Stimulated activated naive B cell treated with anti-CD40 and anti-IgM and Interleukin-4, amounts not matched to agents 10 μg/mL and 1 μg/mL and 100 μg/mL, for 72 hours (primary cell): ENCODE results near the gene TAOK2.
A peak's percentile ranks its signal among the peaks of the same experiment; 100 is the strongest.

Experiments used
- ATAC-seq, 2 donors: fragments of 150-1000 bp; cut with Tn5 transposase; replicated peaks; 2 replicates each; pipeline ENCODE4 v1.10.0; 2021; ENCODE audit warnings: moderate library complexity in 1 of 2
- DNase-seq: peaks from one replicate; pipeline ENCODE4 v3.0.0; 2021
- H3K27ac Mint-ChIP-seq: one replicate; pipeline ENCODE4 v1.8.0; 2022; ENCODE audit warnings: mild to moderate bottlenecking, mixed read lengths
- H3K27me3 Mint-ChIP-seq, 2 donors: one replicate each; pipeline ENCODE4 v1.8.0; 2022; ENCODE audit warnings: mixed read lengths in 2 of 2
- H3K36me3 Mint-ChIP-seq, 2 donors: one replicate each; pipeline ENCODE4 v1.8.0; 2022; ENCODE audit warnings: mixed read lengths in 2 of 2, mild to moderate bottlenecking in 1 of 2
- H3K4me1 Mint-ChIP-seq, 2 donors: one replicate each; pipeline ENCODE4 v1.8.0; 2022; ENCODE audit warnings: mixed read lengths in 2 of 2, mild to moderate bottlenecking in 1 of 2
- H3K4me3 Mint-ChIP-seq, 2 donors: one replicate each; pipeline ENCODE4 v1.8.0; 2022; ENCODE audit warnings: mild to moderate bottlenecking in 2 of 2, mixed read lengths in 2 of 2, moderate library complexity in 1 of 2
- H3K9me3 Mint-ChIP-seq, 2 donors: one replicate each; pipeline ENCODE4 v1.8.0; 2022; ENCODE audit warnings: mixed read lengths in 2 of 2, mild to moderate bottlenecking in 1 of 2

The TAOK2 gene

GRCh38 chr16:29996766-29997250 lies 23.1 kb downstream of the TAOK2 start:
- Mint-ChIP-seq H3K4me1 (peaks cover 34 to 48% of the 10 kb centered on the region in 2 donors), H3K36me3 (peaks cover 27 to 49% of the 10 kb centered on the region in 2 donors)
- no peak for DNase-seq

GRCh38 chr16:29999605-30000004 lies 25.9 kb downstream of the TAOK2 start:
- Mint-ChIP-seq H3K27ac (peak overlapping the region; percentile 22), H3K4me1 (peaks cover 37 to 46% of the 10 kb centered on the region in 2 donors), H3K36me3 (peaks cover 31 to 57% of the 10 kb centered on the region in 2 donors)

More at GRCh38 chr16:29996766-29997250, 23.1 kb downstream of the TAOK2 start:
- H3K9me3 Mint-ChIP-seq = no peaks in the 10 kb centered on the region
- no peaks in the 10 kb centered on the region for H3K27me3 Mint-ChIP-seq
- H3K4me3 Mint-ChIP-seq = peak overlapping the region; percentile 97
- no peak for ATAC-seq
- peak overlapping the region; percentile 99 for H3K27ac Mint-ChIP-seq

GRCh38 chr16:30000735-30001631 lies 27.3 kb downstream of the TAOK2 start:
- ATAC-seq (no peak), DNase-seq (no peak)
- H3K36me3 Mint-ChIP-seq = peaks cover 31 to 56% of the 10 kb centered on the region in 2 donors
- no peaks in the 10 kb centered on the region for H3K9me3 Mint-ChIP-seq
- no peak overlapping the region for H3K4me3 Mint-ChIP-seq
- no peaks in the 10 kb centered on the region for H3K27me3 Mint-ChIP-seq
- no peak overlapping the region for H3K27ac Mint-ChIP-seq
- peaks cover 38 to 41% of the 10 kb centered on the region in 2 donors for H3K4me1 Mint-ChIP-seq

More at GRCh38 chr16:29999605-30000004, 25.9 kb downstream of the TAOK2 start:
- H3K9me3 Mint-ChIP-seq = no peaks in the 10 kb centered on the region
- H3K4me3 Mint-ChIP-seq = no peak overlapping the region
- no peak for DNase-seq
- no peaks in the 10 kb centered on the region for H3K27me3 Mint-ChIP-seq
- ATAC-seq = no peak

DNA sequence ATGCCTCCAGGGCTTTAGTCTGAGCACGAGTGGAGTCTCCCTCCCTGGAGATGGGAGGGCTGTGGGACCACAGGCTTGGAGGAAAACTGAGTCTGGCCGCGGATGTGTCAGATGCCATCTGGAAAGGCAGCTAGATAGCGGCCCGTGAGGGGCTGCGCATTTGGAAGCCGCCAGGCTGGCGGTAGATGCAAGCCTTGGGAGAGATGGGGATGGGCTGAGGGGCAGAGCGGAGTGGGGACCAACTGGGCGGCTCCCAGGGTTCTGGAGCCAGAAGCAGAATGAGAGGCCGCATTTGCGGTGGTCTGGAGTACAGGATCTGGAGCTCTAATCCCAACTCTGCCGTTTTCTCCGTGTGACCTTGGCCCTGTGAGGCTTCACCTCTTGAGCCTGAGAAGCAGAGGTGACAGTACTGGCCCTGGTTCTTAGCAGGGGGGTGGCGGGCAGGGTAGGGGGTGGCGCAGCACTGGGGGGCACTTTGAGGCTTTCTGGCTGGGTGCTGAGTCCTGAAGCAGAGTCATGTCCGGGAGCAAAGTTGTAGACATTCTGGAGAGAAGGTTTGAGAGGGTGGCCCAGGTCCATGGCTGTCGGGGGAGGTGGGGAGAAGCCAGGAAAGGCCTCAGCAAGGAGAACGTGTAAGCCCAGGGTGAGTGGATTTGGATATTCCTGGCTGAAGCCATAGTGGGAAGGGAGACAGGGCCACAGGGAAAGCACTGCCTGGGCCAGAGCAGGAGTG lies 29.1 kb downstream of the TAOK2 start:
- peaks cover 31 to 32% of the 10 kb centered on the region in 2 donors for H3K4me1 Mint-ChIP-seq
- DNase-seq = no peak
- H3K27ac Mint-ChIP-seq = no peak overlapping the region
- H3K27me3 Mint-ChIP-seq = no peaks in the 10 kb centered on the region
- peaks cover 29 to 53% of the 10 kb centered on the region in 2 donors for H3K36me3 Mint-ChIP-seq
- H3K4me3 Mint-ChIP-seq = no peak overlapping the region
- no peaks in the 10 kb centered on the region for H3K9me3 Mint-ChIP-seq
- no peak for ATAC-seq

GRCh38 chr16:30003670-30004423 lies 30.2 kb downstream of the TAOK2 start:
- DNase-seq (no peak), ATAC-seq (no peak)
- Mint-ChIP-seq H3K9me3 (no peaks in the 10 kb centered on the region), H3K4me3 (peak overlapping the region in 1 of 2 donors; percentile 39), H3K27ac (peak overlapping the region; percentile 69), H3K36me3 (peaks cover 30 to 50% of the 10 kb centered on the region in 2 donors), H3K4me1 (peaks cover 30 to 31% of the 10 kb centered on the region in 2 donors), H3K27me3 (peaks cover 0 to under 1% of the 10 kb centered on the region in 2 donors)

DNA sequence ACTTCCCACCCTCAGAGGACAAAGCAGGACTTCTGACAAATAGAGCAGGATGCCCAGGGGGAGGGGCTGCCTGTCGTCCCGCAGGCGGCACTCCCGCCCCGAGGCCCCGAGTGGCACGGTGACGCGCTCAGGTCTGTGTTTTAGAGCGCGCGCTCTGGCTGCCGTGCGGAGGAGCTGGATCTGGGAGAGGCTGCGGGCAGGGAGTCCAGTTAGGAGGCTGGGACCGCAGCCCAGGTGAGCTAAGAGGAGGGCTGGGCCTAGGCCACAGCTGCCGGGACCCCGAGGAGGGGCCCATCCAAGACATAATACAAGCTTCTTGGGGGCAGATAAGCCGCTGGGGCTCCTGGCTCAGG lies 30.7 kb downstream of the TAOK2 start:
- peaks cover 5 to 6% of the 10 kb centered on the region in 2 donors for H3K27me3 Mint-ChIP-seq

GRCh38 chr16:30004811-30005242 lies 31.2 kb downstream of the TAOK2 start:
- DNase-seq (no peak), ATAC-seq (peak; percentile 30 to 48)
- Mint-ChIP-seq H3K4me3 (peak overlapping the region in 1 of 2 donors; percentile 34), H3K27me3 (peaks cover 9 to 10% of the 10 kb centered on the region in 2 donors), H3K27ac (peak overlapping the region; percentile 65), H3K36me3 (peaks cover 25 to 40% of the 10 kb centered on the region in 2 donors), H3K4me1 (peaks cover 20 to 21% of the 10 kb centered on the region in 2 donors), H3K9me3 (no peaks in the 10 kb centered on the region)

More for the DNA sequence above, 30.7 kb downstream of the TAOK2 start:
- no peaks in the 10 kb centered on the region for H3K9me3 Mint-ChIP-seq
- no peak for DNase-seq
- peaks cover 29 to 44% of the 10 kb centered on the region in 2 donors for H3K36me3 Mint-ChIP-seq
- peak overlapping the region; percentile 69 for H3K27ac Mint-ChIP-seq
- ATAC-seq = no peak
- H3K4me1 Mint-ChIP-seq = peaks cover 25% of the 10 kb centered on the region in 2 donors
- peak overlapping the region; percentile 34 to 39 for H3K4me3 Mint-ChIP-seq

DNA sequence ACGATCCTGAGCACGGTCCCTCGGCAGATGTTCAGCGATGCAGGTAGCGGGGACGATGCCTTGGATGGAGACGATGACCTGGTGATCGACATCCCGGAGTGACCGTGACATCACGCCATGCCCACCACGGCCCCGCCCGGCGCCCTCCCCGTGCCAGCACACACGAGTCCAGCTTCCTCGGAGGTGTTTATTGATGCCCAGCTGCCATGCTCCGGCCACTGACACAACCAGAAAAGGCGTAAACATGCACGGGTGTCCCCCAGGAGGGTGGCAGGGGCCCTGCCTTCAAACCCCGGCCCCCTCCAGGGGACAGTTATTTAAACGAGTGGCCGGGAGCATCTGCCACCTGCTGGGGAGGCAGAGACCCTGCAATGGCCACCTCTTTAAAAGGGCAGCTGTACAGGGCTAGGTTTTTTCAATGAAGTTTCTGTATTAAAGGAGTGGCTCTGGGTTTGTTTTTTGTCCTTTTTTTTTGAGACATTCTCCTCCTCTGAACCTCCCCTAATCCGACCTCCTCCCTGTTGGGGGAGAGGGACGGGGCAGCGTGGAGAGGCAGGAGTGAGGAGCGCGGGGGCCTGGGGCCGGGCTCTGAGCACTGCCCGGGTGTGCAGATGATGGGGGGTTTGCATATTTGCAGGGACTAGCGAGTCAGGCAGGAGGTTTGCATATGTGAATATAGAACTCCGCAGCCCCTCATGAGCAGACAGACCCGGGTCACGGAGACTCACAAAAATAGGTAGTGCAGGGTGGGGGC lies 31.9 kb downstream of the TAOK2 start:
- H3K27ac Mint-ChIP-seq = no peak overlapping the region
- peaks cover 16 to 17% of the 10 kb centered on the region in 2 donors for H3K27me3 Mint-ChIP-seq
- DNase-seq = no peak
- H3K4me1 Mint-ChIP-seq = peaks cover 24% of the 10 kb centered on the region in 2 donors
- H3K36me3 Mint-ChIP-seq = peaks cover 24 to 38% of the 10 kb centered on the region in 2 donors
- ATAC-seq = peak; percentile 71 to 79
- no peaks in the 10 kb centered on the region for H3K9me3 Mint-ChIP-seq
- H3K4me3 Mint-ChIP-seq = no peak overlapping the region

DNA sequence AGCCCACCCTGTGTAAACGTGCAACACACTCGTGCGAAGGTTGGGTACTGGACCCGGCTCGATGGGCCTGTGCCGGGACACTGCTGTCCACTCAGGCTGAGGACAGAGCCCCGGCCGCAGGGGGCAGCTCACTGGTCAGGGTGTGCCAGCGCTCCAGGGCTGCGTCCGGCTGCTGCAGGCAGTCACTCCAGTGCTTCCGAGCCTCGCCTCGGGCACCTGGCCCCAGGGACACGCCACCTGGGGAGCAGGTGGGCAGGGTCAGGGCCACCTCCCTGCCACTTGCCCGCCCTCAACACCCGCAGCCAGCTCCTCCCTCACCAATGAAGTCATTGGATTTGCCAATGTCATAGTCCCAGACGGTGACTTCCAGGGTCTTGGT lies 32.4 kb downstream of the TAOK2 start:
- Mint-ChIP-seq H3K4me1 (peaks cover 25 to 27% of the 10 kb centered on the region in 2 donors), H3K27me3 (peaks cover 17 to 19% of the 10 kb centered on the region in 2 donors), H3K4me3 (no peak overlapping the region), H3K36me3 (peaks cover 24 to 38% of the 10 kb centered on the region in 2 donors), H3K9me3 (no peaks in the 10 kb centered on the region), H3K27ac (no peak overlapping the region)
- DNase-seq = no peak
- ATAC-seq = no peak

DNA sequence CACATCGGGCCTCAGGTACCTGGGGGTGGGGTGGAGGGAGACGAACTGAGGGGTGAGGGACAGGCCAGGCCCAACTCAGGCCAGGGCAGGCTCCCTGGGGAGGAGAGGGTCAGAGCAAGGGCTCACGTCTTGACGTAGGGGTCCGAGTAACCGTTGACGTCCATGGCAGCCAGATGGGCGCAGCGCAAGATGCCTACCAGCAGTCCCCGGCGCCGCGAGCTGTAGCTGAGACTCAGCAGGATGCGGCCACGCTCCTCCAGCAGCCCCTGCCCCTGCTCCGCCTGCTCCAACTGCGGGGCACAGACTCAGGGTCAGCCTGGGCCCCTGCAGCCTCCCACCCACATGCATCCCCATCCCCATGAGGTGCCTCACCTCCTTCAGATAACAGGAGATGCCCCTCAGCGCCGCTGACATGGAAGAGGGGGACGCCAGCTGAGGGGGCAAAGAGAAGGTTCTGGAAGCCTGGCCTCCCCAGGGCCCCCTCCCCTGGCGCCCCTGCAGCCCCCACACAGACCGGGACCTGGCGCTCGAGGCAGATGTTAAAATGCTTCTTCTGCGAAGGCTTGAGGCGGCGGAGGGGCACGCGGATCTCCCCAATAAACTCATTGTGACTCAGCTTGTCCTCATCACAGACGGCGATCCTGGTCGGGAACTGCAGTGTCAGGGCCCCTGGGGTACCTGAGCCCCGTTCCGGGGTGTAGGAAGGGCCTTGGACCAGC lies 33.1 kb downstream of the TAOK2 start:
- Mint-ChIP-seq H3K9me3 (no peaks in the 10 kb centered on the region), H3K36me3 (peaks cover 18 to 32% of the 10 kb centered on the region in 2 donors), H3K27me3 (peaks cover 22 to 25% of the 10 kb centered on the region in 2 donors), H3K4me3 (no peak overlapping the region), H3K27ac (no peak overlapping the region), H3K4me1 (peaks cover 25 to 34% of the 10 kb centered on the region in 2 donors)
- no peak for ATAC-seq
- DNase-seq = no peak

GRCh38 chr16:30007378-30007895 lies 33.8 kb downstream of the TAOK2 start:
- H3K27me3 Mint-ChIP-seq = peaks cover 26 to 30% of the 10 kb centered on the region in 2 donors
- H3K9me3 Mint-ChIP-seq = no peaks in the 10 kb centered on the region
- H3K27ac Mint-ChIP-seq = peak overlapping the region; percentile 80
- no peak for ATAC-seq
- H3K4me3 Mint-ChIP-seq = no peak overlapping the region
- peaks cover 13 to 30% of the 10 kb centered on the region in 2 donors for H3K36me3 Mint-ChIP-seq
- H3K4me1 Mint-ChIP-seq = peaks cover 27 to 40% of the 10 kb centered on the region in 2 donors
- DNase-seq = no peak

DNA sequence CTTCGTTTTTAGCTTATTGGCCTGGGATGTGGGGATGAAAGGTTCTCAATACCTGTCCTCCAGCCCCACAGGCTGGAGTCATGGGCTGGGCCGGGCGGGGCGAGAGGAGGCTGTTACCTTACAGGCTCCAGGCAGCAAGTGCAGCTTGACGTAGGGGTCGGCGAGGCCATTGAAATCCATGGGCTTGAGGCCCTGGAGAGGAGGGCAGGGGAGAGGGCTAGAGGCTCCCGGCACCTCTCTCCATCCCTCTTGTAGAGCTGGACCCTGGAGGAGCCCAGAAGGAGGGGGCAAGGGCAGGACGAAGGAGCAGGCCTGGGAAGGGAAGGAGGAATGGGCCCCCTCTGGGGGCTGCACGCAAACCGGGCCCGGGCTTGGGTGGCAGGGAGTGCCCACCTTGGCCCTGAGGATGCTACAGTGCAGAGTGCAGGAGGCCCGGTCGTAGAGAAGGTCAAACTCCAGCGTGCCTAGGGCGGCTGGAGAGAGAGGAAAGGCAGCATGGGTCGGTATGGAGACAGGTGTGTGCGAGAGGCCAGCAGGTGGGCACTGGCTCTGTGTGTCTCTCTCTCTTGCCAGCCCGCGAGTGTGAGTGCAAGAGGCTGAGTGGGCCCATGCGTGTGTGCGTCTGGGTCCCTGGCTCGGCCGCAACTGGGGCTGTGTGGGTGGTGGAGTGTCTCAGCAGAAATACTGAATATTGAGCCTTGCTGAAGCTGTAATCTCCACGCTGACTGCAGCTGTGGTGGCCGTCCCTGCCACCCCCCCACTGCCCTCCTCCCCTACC lies 35.6 kb downstream of the TAOK2 start:
- Mint-ChIP-seq H3K9me3 (no peaks in the 10 kb centered on the region), H3K36me3 (peaks cover 6 to 16% of the 10 kb centered on the region in 2 donors), H3K4me3 (peak overlapping the region in 1 of 2 donors; percentile 70), H3K27ac (no peak overlapping the region), H3K4me1 (peaks cover 23 to 40% of the 10 kb centered on the region in 2 donors), H3K27me3 (peaks cover 26 to 30% of the 10 kb centered on the region in 2 donors)
- DNase-seq (no peak), ATAC-seq (no peak)
